ACHN (cell line): Measurements from ENCODE around the gene ABITRAM.
"Not testable (repeated sequence)": the region's sequence is repeated elsewhere in the genome, so short reads cannot be mapped to it uniquely, and the experiment has no call there.

ENCODE experiments used
- DNase-seq: peaks from one replicate; pipeline ENCODE4 v3.0.0-alpha.2; 2015
- in situ Hi-C: cut with HindIII; loops from 2 replicates; pipeline ENCODE4 v1.10.0; 2017; ENCODE audit warnings: low sequenced_read_pairs, low pct_ligation_motif_present, low pct_unique_long_range_greater_than_20kb

The ABITRAM gene

DNA sequence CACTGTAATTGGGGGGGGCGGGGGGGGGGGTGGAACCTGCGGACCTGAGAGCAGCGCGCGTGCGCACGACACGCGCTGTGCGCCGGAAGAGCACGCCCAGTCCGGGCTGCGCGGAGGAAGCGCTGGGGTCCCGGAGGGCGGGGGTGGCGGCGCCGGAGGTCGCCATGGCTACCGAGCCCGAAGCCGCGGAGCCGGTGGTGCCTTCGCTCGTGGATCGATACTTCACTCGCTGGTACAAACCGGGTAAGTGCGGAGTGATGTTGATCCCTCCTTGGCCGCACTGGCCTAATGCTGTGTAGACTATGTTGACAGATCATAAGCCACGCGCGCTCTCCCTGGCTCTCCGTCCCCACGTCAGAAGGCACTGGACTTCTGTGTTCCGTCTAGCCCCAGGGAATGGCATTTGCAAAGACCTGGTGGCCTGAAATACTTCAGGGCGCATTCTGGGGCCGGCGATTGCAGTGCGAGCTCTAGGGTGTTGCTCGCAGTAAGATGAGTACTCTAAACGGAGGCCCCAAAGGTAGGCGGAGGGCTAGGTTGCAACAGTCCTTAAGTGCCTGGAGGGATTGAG, at the start of gene ABITRAM:
Gene ABITRAM (plus strand): TSS at position 78 of the 571 bp plus-strand sequence. CDS start 87 bp downstream, at position 165.
- DNase-seq = peak; percentile 73
- in situ Hi-C loops = no loop called here

GRCh38 chr9:108884701-108885100, 49.5 kb upstream of the ABITRAM start:
- DNase-seq = no peak
- in situ Hi-C loops = no loop called here

DNA sequence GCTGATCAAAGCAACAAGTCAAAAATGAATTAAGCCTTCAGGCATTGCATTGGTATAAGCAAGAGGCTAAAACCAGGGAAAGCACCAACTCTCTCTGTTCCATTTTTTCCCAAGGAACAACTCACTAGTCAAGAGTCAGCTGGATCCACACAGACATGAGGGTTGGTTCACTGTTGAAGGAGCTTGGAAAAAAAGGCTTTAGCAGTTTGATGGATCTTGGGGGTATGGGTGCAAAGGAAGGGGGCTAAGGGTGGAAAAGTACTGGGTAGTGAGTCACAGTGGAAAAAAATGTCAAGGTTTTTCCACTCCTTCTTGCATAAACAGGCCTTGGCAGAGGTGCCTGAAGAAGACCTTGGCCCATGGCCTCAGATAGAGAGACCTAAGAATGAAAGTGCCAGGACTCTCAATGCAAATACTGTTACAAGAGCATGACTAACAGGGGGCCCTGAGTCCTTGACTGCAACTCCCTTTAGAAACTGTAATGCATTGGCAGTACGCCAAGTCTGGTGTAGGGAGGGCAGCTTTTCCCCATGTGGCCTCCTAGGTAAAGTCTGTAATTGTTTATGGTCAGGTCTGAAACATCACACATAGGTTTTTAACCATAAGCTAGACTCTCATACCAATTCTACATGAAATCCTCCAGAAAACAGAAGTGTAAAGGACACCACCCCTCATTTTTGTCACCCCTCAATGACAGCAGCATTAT, 48.4 kb upstream of the ABITRAM start:
- DNase-seq = no peak
- in situ Hi-C loops = no loop called here

- in situ Hi-C loops, DNase-seq: not testable (repeated sequence)
Measured at GRCh38 chr9:108886594-108887271, 47.5 kb upstream of the ABITRAM start.

DNA sequence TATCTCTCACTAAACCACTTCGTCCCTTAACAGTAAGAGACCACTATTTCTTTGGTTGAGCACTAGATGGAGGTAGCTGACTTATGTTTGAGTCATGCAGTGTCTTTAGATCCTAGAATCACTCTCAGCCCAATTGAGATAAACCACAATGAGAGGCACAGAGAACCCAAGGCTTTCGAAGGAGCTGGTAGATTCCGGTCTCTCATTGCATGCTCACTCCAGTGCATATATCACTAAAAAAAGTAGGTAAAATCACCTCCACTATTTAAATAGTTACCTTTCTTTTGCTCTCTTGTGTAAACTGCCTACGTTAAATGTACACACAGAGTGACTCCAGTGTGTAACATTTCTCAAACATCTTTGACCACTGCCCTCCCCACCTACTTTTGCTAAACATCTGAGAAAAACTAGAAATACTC, 44.5 kb upstream of the ABITRAM start:
- in situ Hi-C loops = no loop called here
- DNase-seq = peak; percentile 33

DNA sequence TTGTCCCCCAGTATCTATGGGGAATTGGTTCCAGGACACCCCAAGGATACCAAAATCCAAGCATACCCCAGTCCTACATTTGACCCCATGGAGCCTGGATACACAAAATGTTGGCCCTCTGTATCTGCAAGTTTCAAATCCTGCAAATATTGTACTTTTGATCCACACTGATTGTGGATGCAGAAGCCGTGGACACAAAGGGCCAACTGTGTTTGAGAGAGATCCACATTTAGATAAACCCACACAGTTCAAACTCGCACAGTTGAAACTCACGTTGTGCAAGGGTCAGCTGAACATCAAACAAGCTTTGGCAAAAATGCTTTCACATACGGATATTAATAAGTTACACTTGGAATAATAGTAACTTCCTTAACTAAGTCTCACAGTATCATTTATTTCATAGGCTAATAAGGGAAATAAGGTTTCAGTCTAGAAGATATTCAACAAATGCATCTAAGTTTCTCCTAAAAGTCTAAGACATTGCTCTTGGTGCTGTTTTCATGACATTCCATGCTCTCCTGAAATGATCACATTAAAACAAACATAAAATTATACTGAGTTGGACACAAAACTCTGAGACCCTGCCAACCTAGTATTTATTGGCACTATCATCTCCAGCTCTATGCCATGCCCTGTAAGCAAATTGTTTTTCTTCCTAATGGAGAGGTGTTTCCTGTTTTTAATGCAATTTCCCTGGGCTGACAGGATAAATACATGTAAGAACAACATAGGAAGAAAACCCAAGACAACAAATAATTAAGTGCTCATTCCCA, 39.8 kb upstream of the ABITRAM start:
- no peak for DNase-seq
- in situ Hi-C loops = no loop called here

DNA sequence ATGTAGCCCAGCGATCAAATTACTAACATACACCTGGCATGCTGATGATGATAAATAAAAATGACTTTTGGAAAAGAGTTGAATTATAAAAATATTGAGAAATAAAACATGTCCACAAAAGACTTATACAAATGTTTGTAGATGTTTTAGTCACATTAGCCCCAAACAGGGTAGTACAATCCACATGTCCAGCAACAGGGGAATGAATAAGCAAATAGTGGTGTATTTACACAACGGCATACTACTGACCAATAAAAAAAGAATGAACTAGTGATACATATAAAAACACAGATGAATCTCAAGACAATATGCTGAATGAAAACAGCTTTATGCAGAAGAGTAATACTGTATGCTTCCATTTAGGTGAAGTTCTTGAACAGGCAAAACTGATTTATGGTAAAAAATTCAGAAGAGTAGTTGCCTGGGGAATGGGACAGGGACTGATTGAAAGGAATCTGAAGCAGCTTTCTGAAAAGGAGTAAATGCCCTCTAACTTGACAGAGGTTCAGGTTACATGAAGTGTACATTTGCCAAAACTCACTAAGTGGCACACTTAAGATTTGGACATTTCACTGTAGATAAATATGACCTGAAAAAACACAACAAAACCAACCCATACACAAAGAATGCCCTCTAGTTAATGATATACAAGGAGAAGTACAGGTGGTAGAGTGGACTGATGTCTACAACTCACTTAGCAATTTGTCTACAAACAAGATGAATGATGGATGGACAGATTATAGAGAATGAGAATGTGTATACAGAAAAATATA, 36.7 kb upstream of the ABITRAM start:
- in situ Hi-C loops = no loop called here
- no peak for DNase-seq

- in situ Hi-C loops = not testable (repeated sequence)
Measured at GRCh38 chr9:108899023-108899695, 35.0 kb upstream of the ABITRAM start.

DNA sequence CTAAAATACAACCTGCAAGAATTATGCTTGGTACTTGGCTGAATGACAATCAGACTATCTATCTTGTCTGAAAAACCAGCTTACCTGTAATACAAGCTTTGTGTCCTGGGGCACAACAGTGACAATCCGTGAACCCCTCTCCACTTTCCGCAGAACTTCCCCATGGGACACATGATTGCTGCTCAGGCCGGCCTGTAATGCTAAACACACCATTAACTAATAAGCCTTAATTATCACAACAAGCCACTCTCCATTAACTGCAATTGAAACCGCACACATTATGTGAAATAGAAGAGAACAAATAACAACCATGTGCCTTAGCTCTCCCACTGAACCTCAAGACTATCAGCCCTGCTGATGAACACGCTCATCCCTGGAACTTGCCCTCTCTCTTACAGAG, 34.0 kb upstream of the ABITRAM start:
- in situ Hi-C loops = no loop called here
- DNase-seq = no peak

More at GRCh38 chr9:108899023-108899695, 35.0 kb upstream of the ABITRAM start:
- not testable (repeated sequence) for DNase-seq

DNA sequence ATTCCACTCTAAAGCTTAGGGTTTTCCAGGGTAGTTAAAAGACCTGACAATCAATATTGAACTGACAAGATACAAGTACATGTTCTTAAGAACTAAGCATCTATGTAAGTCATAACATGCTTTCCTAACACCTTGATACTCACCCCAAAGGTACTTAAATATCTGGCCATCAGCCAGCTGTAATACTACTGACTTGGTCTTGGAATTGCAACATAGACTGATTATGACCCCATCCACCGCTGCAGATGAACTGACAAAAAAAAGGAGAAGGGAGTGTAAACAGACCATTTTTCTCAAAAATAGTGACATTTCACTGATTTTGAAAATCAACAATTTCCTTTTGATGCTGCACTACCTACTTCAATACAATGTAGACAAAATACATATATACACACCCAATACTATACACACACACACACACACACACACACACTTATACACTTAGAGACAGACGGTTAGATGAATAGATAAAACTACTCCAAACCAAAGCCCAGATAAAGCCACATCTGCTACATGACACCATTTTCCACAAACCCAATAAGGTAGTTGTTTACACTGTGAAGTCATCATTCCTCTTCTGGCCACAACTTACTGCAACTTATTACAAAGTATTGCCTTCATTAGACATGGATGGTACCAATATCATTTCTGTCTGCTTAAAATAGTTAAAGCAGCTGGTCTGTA, 30.6 kb upstream of the ABITRAM start:
- no peak for DNase-seq
- in situ Hi-C loops = no loop called here

DNA sequence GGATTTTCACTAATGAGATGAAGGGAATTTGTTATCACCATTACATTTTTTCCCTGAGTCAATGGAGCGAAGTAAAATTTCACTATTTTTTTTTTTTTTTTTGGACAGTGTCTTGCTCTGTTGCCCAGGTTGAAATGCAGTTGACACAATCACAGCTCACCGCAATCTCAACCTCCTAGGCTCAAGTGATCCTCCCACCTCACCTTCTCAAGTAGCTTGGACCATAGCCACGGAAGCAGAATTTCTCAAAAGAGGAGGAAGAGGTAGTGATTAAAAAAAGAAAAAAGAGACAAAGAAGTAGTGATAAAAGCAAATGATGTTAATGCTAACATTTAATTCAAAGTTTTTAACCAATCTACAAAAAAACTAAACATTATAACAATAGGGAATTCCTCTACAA, 30.0 kb upstream of the ABITRAM start:
- DNase-seq = no peak
- in situ Hi-C loops = no loop called here

DNA sequence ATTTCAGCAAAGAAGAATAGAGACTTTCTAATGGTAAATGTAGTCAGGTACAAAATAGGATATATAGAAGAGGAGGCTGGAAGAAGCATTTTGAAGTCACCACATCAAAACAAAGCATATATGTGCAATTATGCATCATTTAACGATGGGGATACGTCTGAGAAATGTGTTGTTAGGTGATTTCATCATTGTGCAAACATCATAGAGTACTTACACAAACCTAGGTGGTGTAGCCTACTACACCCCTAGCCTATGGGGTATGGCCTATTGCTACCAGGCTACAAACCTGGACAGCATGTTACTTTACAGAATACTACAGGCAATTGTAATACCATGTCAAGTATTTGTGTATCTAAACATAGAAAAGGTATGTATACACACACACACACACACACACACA, 28.7 kb upstream of the ABITRAM start:
- no peak for DNase-seq
- in situ Hi-C loops = no loop called here

- no peak for DNase-seq
- in situ Hi-C loops = no loop called here
Measured at GRCh38 chr9:108910402-108910801, 23.8 kb upstream of the ABITRAM start.

- in situ Hi-C loops = no loop called here
- no peak for DNase-seq
Measured at GRCh38 chr9:108910914-108911313, 23.3 kb upstream of the ABITRAM start.

GRCh38 chr9:108911820-108912219, 22.4 kb upstream of the ABITRAM start:
- DNase-seq = no peak
- in situ Hi-C loops = no loop called here

DNA sequence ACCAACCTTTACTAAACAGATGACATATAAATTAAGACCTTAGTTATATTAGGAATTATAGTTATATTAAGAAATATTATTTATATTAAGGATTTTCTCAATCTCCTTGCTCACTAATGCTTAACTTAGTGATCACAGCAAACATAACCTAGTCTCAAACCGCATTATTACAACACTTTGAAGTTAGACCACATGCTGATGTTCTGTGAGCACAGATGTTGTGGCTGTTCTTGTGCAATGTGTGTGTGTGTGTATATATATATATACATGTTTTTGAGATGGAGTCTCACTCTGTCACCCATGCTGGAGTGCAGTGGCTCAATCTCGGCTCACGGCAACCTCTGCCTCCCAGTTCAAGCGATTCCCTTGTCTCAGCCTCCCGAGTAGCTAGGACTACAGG, 20.8 kb upstream of the ABITRAM start:
- no peak for DNase-seq
- in situ Hi-C loops = no loop called here

- in situ Hi-C loops = no loop called here
- no peak for DNase-seq
Measured at GRCh38 chr9:108919517-108919916, 14.7 kb upstream of the ABITRAM start.
